ENCODE measurements around the gene FOXP4. TPM values are rescaled to one million over a fixed set of nuclear protein-coding genes. Genes with fewer than 3 reads are reported as not detected.

The FOXP4 gene
- total RNA-seq, 2 donors from 2014 or later: 15.7 to 21.0 TPM

- no peak for TF ChIP-seq CTCF (IDR thresholded peaks at IDR 0.05)
- H3K9me3 ChIP-seq: no peaks in the 10 kb centered on the region
- DNase-seq (ENCODE audit: low spot score) (no peak), ATAC-seq (ENCODE audit: insufficient number of reproducible peaks, low FRiP score, low read depth) (no peak)
- H3K4me1 ChIP-seq (ENCODE audit: control insufficient read depth in 1 of 2, low read depth in 2 of 2): peaks cover 12 to 26% of the 10 kb centered on the region in 2 donors
- peaks cover 8% of the 10 kb centered on the region for H3K27me3 ChIP-seq (replicated peaks; ENCODE audit: insufficient read depth)
- H3K4me3 ChIP-seq: no peak overlapping the region
- no peak overlapping the region for H3K27ac ChIP-seq
- no peaks in the 10 kb centered on the region for H3K36me3 ChIP-seq
These were observed 89.2 kb downstream of the FOXP4 start for GRCh38 chr6:41635365-41635764.

GRCh38 chr6:41636833-41637193, 90.6 kb downstream of the FOXP4 start:
- DNase-seq (ENCODE audit: low spot score) (no peak), ATAC-seq (ENCODE audit: insufficient number of reproducible peaks, low FRiP score, low read depth) (no peak)
- no peaks in the 10 kb centered on the region for H3K36me3 ChIP-seq
- H3K4me3 ChIP-seq: peak overlapping the region; percentile 66
- H3K27ac ChIP-seq: no peak overlapping the region
- H3K27me3 ChIP-seq (replicated peaks; ENCODE audit: insufficient read depth): peaks cover 8% of the 10 kb centered on the region
- peaks cover 12 to 26% of the 10 kb centered on the region in 2 donors for H3K4me1 ChIP-seq (ENCODE audit: control insufficient read depth in 1 of 2, low read depth in 2 of 2)
- no peak for TF ChIP-seq CTCF (IDR thresholded peaks at IDR 0.05)
- no peaks in the 10 kb centered on the region for H3K9me3 ChIP-seq

GRCh38 chr6:41637194-41638001, 91.2 kb downstream of the FOXP4 start:
- peak overlapping the region in 1 of 2 donors; percentile 17 for H3K27ac ChIP-seq
- DNase-seq (ENCODE audit: low spot score) (no peak), ATAC-seq (ENCODE audit: insufficient number of reproducible peaks, low FRiP score, low read depth) (no peak)
- H3K9me3 ChIP-seq: no peaks in the 10 kb centered on the region
- no peaks in the 10 kb centered on the region for H3K36me3 ChIP-seq
- H3K4me3 ChIP-seq: peak overlapping the region; percentile 66
- peaks cover 12 to 26% of the 10 kb centered on the region in 2 donors for H3K4me1 ChIP-seq (ENCODE audit: control insufficient read depth in 1 of 2, low read depth in 2 of 2)
- peaks cover 8% of the 10 kb centered on the region for H3K27me3 ChIP-seq (replicated peaks; ENCODE audit: insufficient read depth)
- TF ChIP-seq CTCF (IDR thresholded peaks at IDR 0.05): no peak

GRCh38 chr6:41638002-41638934, 92.1 kb downstream of the FOXP4 start, which contains the start of gene MDFI:
TSS of gene MDFI (plus strand) at chr6:41638468. CDS start at chr6:41638750, 282 bp downstream.
- Histone ChIP-seq H3K4me3 (peak within 1 kb of the TSS; percentile 66), H3K27ac (peak within 1 kb of the TSS in 1 of 2 donors; percentile 17), H3K36me3 (no peaks in the 10 kb centered on the region), H3K27me3 (replicated peaks; ENCODE audit: insufficient read depth) (peaks cover 8% of the 10 kb centered on the region), H3K9me3 (no peaks in the 10 kb centered on the region), H3K4me1 (ENCODE audit: control insufficient read depth in 1 of 2, low read depth in 2 of 2) (peaks cover 12 to 26% of the 10 kb centered on the region in 2 donors)
- TF ChIP-seq CTCF (IDR thresholded peaks at IDR 0.05): no peak
- ATAC-seq (ENCODE audit: insufficient number of reproducible peaks, low FRiP score, low read depth) (no peak), DNase-seq (ENCODE audit: low spot score) (no peak)

Data from thoracic aorta (tissue), 2 donors.